GM12873 (cell line): ENCODE data around the gene ARHGAP9.

Experiments used
- TF ChIP-seq, protein P1 (sequence below): IDR thresholded peaks from 2 replicates; pipeline ENCODE4 v1.5.1; 2012; ENCODE audit warnings: low read depth, mild to moderate bottlenecking, moderate library complexity, low read length, control low read depth; ENCODE audit not compliant: insufficient read depth; ENCODE audit errors: missing control alignments

Gene ARHGAP9

DNA sequence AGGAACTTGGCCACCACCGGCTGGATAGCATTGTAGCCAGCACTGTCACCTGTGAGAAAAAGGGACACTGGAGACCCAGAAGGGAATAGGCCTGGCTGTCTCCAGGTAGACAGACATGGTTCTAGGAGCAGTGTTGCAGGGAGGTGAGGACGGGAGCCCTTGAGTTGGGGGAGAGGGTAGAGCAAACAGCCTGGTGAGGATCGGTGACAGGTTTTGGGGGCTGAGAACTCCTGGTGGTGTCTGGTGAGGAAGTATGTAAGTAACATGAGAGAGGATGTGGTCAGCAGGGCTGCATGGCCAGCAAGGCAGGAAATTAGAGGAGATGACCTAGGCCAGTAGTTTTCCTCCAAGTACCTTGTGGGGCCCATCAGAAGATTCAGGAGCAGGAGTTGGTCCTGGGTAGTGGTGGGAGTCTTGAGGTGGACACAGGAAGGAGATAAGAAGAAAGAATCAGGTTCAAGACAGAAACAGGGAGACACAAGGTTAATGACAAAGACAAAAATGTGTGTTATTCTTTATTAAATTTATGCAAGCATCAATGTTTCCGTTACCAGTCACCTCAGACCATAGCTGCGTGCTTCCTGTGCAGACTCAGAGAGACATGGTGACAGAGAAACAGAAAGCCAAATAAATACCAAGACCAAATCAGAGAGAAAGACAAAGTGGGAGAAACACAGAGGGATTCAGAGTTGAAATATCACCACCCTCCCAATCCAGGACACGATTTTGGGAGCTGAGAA lies at the start of gene ARHGAP9:
ARHGAP9 (minus strand) TSS at position 491 of the 740 bp plus-strand sequence; CDS start at position 31, 460 bp downstream.
- TF ChIP-seq, protein P1, sequence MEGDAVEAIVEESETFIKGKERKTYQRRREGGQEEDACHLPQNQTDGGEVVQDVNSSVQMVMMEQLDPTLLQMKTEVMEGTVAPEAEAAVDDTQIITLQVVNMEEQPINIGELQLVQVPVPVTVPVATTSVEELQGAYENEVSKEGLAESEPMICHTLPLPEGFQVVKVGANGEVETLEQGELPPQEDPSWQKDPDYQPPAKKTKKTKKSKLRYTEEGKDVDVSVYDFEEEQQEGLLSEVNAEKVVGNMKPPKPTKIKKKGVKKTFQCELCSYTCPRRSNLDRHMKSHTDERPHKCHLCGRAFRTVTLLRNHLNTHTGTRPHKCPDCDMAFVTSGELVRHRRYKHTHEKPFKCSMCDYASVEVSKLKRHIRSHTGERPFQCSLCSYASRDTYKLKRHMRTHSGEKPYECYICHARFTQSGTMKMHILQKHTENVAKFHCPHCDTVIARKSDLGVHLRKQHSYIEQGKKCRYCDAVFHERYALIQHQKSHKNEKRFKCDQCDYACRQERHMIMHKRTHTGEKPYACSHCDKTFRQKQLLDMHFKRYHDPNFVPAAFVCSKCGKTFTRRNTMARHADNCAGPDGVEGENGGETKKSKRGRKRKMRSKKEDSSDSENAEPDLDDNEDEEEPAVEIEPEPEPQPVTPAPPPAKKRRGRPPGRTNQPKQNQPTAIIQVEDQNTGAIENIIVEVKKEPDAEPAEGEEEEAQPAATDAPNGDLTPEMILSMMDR, result no peak

GRCh38 chr12:57528831-57529555 lies 49.3 kb upstream of the ARHGAP9 start:
- TF ChIP-seq, protein P1, result no peak

GRCh38 chr12:57528176-57528575 lies 48.5 kb upstream of the ARHGAP9 start:
- TF ChIP-seq, protein P1, result no peak

DNA sequence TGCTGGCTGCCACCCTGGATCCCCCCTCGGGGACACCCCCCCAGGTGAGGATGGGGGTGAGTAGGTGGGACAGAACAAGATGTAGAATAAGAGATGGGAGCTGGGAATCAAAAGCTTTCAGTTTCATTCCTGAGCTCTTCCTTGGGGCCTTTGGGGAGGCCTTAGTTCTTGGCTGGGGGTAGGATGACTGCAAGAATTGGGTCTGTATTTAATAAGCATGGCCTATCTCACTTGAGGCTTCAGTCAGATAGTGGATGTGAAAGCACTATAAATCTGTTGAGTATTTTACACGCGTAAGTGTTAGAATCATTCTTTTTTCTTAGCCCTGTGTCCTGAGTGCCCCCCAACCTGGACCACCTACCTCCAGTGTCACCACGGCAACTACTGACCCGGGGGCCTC lies 47.5 kb upstream of the ARHGAP9 start:
- TF ChIP-seq, protein P1, result no peak

DNA sequence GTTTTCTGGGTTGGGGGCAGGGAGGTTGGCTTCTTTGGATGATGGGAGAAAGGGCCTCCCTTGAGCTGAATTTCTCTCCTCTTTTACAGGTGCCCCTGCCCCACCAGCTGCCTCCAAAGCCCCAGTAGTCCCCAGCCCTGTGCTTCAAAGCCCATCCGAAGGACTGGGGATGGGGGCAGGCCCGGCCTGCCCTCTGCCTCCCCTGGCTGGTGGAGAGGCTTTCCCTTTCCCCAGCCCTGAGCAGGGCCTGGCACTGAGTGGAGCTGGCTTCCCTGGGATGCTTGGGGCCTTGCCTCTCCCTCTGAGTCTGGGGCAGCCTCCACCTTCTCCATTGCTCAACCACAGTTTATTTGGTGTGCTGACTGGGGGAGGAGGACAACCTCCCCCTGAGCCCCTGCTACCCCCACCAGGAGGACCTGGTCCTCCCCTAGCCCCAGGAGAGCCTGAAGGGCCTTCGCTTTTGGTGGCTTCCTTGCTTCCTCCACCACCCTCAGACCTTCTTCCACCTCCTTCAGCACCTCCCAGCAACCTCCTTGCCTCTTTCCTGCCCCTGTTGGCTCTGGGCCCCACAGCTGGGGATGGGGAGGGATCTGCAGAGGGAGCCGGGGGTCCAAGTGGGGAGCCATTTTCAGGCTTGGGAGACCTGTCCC lies 46.9 kb upstream of the ARHGAP9 start:
- TF ChIP-seq, protein P1, result no peak

- TF ChIP-seq, protein P1, result no peak
Observed at GRCh38 chr12:57525615-57526383, 46.1 kb upstream of the ARHGAP9 start.
